ENCODE measurements around the gene SORCS2. TPM values are rescaled to one million over a fixed set of nuclear protein-coding genes. Genes with fewer than 3 reads are reported as not detected.

The SORCS2 gene
- total RNA-seq, 6 donors from 2014 or later, result 2.2 to 28.3 (median 7.2) TPM

- no peak for ATAC-seq (ENCODE audit: low FRiP score in 2 of 2)
- WGBS, 2 donors, result 31 to 37% methylated on average over 12 of the region's 12 CpGs
- TF ChIP-seq, protein P1, sequence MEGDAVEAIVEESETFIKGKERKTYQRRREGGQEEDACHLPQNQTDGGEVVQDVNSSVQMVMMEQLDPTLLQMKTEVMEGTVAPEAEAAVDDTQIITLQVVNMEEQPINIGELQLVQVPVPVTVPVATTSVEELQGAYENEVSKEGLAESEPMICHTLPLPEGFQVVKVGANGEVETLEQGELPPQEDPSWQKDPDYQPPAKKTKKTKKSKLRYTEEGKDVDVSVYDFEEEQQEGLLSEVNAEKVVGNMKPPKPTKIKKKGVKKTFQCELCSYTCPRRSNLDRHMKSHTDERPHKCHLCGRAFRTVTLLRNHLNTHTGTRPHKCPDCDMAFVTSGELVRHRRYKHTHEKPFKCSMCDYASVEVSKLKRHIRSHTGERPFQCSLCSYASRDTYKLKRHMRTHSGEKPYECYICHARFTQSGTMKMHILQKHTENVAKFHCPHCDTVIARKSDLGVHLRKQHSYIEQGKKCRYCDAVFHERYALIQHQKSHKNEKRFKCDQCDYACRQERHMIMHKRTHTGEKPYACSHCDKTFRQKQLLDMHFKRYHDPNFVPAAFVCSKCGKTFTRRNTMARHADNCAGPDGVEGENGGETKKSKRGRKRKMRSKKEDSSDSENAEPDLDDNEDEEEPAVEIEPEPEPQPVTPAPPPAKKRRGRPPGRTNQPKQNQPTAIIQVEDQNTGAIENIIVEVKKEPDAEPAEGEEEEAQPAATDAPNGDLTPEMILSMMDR (IDR thresholded peaks at IDR 0.05), result no peak
- no peak for TF ChIP-seq POLR2AphosphoS5 (IDR thresholded peaks at IDR 0.05)
- TF ChIP-seq EP300 (IDR thresholded peaks at IDR 0.05), result no peak
- TF ChIP-seq POLR2A (IDR thresholded peaks at IDR 0.05), result no peak
- Histone ChIP-seq H3K4me1 (peaks cover 0 to 12% (median 8%) of the 10 kb centered on the region in 4 donors), H3K36me3 (no peaks in the 10 kb centered on the region), H3K9me3 (no peaks in the 10 kb centered on the region), H3K27me3 (peaks cover 0 to 5% (median 0%) of the 10 kb centered on the region in 4 donors), H3K4me3 (no peak overlapping the region), H3K27ac (no peak overlapping the region)
- no peak for DNase-seq
Measured at GRCh38 chr4:7634661-7635251, 442.4 kb downstream of the SORCS2 start.

DNA sequence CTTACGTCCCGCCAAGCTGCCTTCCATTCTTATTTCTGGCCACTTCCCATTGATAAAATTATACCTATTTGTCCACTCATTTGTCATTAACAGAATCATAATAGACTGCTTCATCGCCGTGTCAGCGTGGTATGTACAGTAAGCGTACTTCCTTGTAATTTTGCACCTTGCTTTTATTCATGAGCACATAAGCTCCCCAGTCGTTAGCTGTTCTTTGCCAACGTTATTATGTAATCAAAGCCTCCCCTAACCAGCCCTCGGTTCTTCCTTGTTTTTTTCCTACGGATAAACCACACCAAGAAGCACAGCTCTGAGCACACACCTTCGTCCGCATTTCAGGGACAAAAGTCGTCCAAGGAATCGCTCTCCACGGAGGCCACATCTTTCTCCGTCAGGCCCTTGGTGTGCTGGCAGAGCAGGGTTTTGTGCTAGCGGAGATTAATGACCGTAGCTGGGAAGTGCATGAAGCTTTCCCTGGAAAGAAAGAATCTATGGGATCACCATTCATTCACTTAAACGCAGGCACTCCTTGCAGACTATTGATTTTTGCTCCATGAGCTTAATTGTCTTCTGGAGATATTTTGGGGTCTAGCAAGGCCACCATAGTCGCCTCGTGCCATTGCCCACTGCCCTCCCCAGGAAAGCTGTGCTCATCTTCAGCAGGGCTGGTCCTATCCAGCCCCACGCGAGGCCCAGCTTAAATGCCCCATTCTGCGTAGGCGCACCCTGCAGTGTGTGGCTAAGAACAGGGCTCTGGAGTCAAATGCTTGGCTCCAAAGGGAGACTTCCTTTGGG, 443.3 kb downstream of the SORCS2 start:
- WGBS, 2 donors, result 62 to 71% methylated on average over 21 to 25 of the region's 25 CpGs

GRCh38 chr4:7636240-7636508, 443.8 kb downstream of the SORCS2 start:
- H3K4me3 ChIP-seq, result no peak overlapping the region
- H3K4me1 ChIP-seq, result peaks cover 0 to 12% (median 8%) of the 10 kb centered on the region in 4 donors
- ATAC-seq (ENCODE audit: low FRiP score in 2 of 2) (no peak), DNase-seq (peak in 1 of 2 donors; percentile 61)
- H3K27ac ChIP-seq, result no peak overlapping the region
- TF ChIP-seq POLR2AphosphoS5 (IDR thresholded peaks at IDR 0.05) (no peak), POLR2A (IDR thresholded peaks at IDR 0.05) (no peak), EP300 (IDR thresholded peaks at IDR 0.05) (no peak)
- TF ChIP-seq, protein P1 (IDR thresholded peaks at IDR 0.05), result no peak
- WGBS, 2 donors, result 97% methylated on average over 12 of the region's 12 CpGs
- H3K36me3 ChIP-seq, result no peaks in the 10 kb centered on the region
- H3K9me3 ChIP-seq, result no peaks in the 10 kb centered on the region
- peaks cover 0 to 5% (median 0%) of the 10 kb centered on the region in 4 donors for H3K27me3 ChIP-seq

More for the DNA sequence above, 443.3 kb downstream of the SORCS2 start:
- Histone ChIP-seq H3K4me1 (peaks cover 0 to 12% (median 8%) of the 10 kb centered on the region in 4 donors), H3K9me3 (no peaks in the 10 kb centered on the region), H3K36me3 (no peaks in the 10 kb centered on the region), H3K27ac (no peak overlapping the region), H3K4me3 (no peak overlapping the region), H3K27me3 (peaks cover 0 to 5% (median 0%) of the 10 kb centered on the region in 4 donors)
- DNase-seq, result no peak
- no peak for ATAC-seq (ENCODE audit: low FRiP score in 2 of 2)
- TF ChIP-seq POLR2A (IDR thresholded peaks at IDR 0.05) (no peak), EP300 (IDR thresholded peaks at IDR 0.05) (no peak), POLR2AphosphoS5 (IDR thresholded peaks at IDR 0.05) (no peak)
- TF ChIP-seq, protein P1 (IDR thresholded peaks at IDR 0.05), result no peak

GRCh38 chr4:7637139-7637538, 444.8 kb downstream of the SORCS2 start:
- Histone ChIP-seq H3K27ac (no peak overlapping the region), H3K4me1 (peaks cover 0 to 12% (median 8%) of the 10 kb centered on the region in 4 donors), H3K27me3 (no peaks in the 10 kb centered on the region), H3K9me3 (no peaks in the 10 kb centered on the region), H3K4me3 (no peak overlapping the region), H3K36me3 (no peaks in the 10 kb centered on the region)
- DNase-seq, result peak in 1 of 2 donors; percentile 45
- ATAC-seq (ENCODE audit: low FRiP score in 2 of 2), result no peak
- 95 to 97% methylated on average over 8 to 13 of the region's 13 CpGs for WGBS, 2 donors
- TF ChIP-seq EP300 (IDR thresholded peaks at IDR 0.05) (no peak), POLR2AphosphoS5 (IDR thresholded peaks at IDR 0.05) (no peak), POLR2A (IDR thresholded peaks at IDR 0.05) (no peak)
- TF ChIP-seq, protein P1 (IDR thresholded peaks at IDR 0.05), result no peak
